Activated T-helper 17 cell treated with anti-CD3 and anti-CD28 coated beads, Interleukin-2, amount 50 U/mL, for 72 hours (primary cell): ENCODE measurements around the gene ADAM12. TPM values are rescaled to one million over a fixed set of nuclear protein-coding genes. Genes with fewer than 3 reads are reported as not detected.

Experiments used
- ATAC-seq: fragments of 150-1000 bp; cut with Tn5 transposase; replicated peaks from 2 replicates; pipeline ENCODE4 v1.10.0; 2021; ENCODE audit warnings: mild to moderate bottlenecking, moderate library complexity
- H3K27ac Mint-ChIP-seq: one replicate; pipeline ENCODE4 v1.8.0; 2022; ENCODE audit warnings: mixed read lengths
- H3K27me3 Mint-ChIP-seq: one replicate; pipeline ENCODE4 v1.8.0; 2022; ENCODE audit warnings: mixed read lengths
- H3K36me3 Mint-ChIP-seq: one replicate; pipeline ENCODE4 v1.8.0; 2022; ENCODE audit warnings: low read depth, mild to moderate bottlenecking, mixed read lengths
- H3K4me1 Mint-ChIP-seq: one replicate; pipeline ENCODE4 v1.8.0; 2022; ENCODE audit warnings: mixed read lengths
- H3K4me3 Mint-ChIP-seq: one replicate; pipeline ENCODE4 v1.8.0; 2022; ENCODE audit warnings: mild to moderate bottlenecking, mixed read lengths
- H3K9me3 Mint-ChIP-seq: one replicate; pipeline ENCODE4 v1.8.0; 2022; ENCODE audit warnings: mixed read lengths
- total RNA-seq, 2 donors: library from RNA; stranded (reverse); gene quantifications; one replicate each; pipeline ENCODE4 v1.2.3, GENCODE V29; 2022

The ADAM12 gene
- total RNA-seq, 2 donors from 2014 or later, result 8.4 to 25.5 TPM

GRCh38 chr10:126133906-126134656 lies 254.2 kb downstream of the ADAM12 start:
- Mint-ChIP-seq H3K27me3 (no peaks in the 10 kb centered on the region), H3K9me3 (no peaks in the 10 kb centered on the region), H3K36me3 (no peaks in the 10 kb centered on the region), H3K27ac (no peak overlapping the region), H3K4me3 (no peak overlapping the region), H3K4me1 (no peaks in the 10 kb centered on the region)
- no peak for ATAC-seq

GRCh38 chr10:126133082-126133620 lies 255.1 kb downstream of the ADAM12 start:
- H3K27ac Mint-ChIP-seq, result no peak overlapping the region
- H3K27me3 Mint-ChIP-seq, result no peaks in the 10 kb centered on the region
- peaks cover 3% of the 10 kb centered on the region for H3K9me3 Mint-ChIP-seq
- ATAC-seq, result no peak
- no peaks in the 10 kb centered on the region for H3K36me3 Mint-ChIP-seq
- no peak overlapping the region for H3K4me3 Mint-ChIP-seq
- H3K4me1 Mint-ChIP-seq, result no peaks in the 10 kb centered on the region

GRCh38 chr10:126131341-126131740 lies 256.9 kb downstream of the ADAM12 start:
- ATAC-seq, result no peak
- H3K27ac Mint-ChIP-seq, result no peak overlapping the region
- H3K4me1 Mint-ChIP-seq, result no peaks in the 10 kb centered on the region
- peaks cover 3% of the 10 kb centered on the region for H3K9me3 Mint-ChIP-seq
- no peaks in the 10 kb centered on the region for H3K27me3 Mint-ChIP-seq
- no peak overlapping the region for H3K4me3 Mint-ChIP-seq
- H3K36me3 Mint-ChIP-seq, result no peaks in the 10 kb centered on the region

- no peak overlapping the region for H3K27ac Mint-ChIP-seq
- H3K27me3 Mint-ChIP-seq, result no peaks in the 10 kb centered on the region
- no peak for ATAC-seq
- H3K36me3 Mint-ChIP-seq, result no peaks in the 10 kb centered on the region
- H3K4me1 Mint-ChIP-seq, result no peaks in the 10 kb centered on the region
- no peak overlapping the region for H3K4me3 Mint-ChIP-seq
- peaks cover 3% of the 10 kb centered on the region for H3K9me3 Mint-ChIP-seq
These were observed 258.0 kb downstream of the ADAM12 start for GRCh38 chr10:126130271-126130710.

- Mint-ChIP-seq H3K27me3 (no peaks in the 10 kb centered on the region), H3K4me1 (no peaks in the 10 kb centered on the region), H3K27ac (no peak overlapping the region), H3K36me3 (no peaks in the 10 kb centered on the region), H3K9me3 (peaks cover 3% of the 10 kb centered on the region), H3K4me3 (no peak overlapping the region)
- no peak for ATAC-seq
These were observed 259.3 kb downstream of the ADAM12 start for GRCh38 chr10:126129026-126129425.

GRCh38 chr10:126128581-126128980 lies 259.7 kb downstream of the ADAM12 start:
- no peak for ATAC-seq
- peaks cover 3% of the 10 kb centered on the region for H3K9me3 Mint-ChIP-seq
- no peaks in the 10 kb centered on the region for H3K4me1 Mint-ChIP-seq
- H3K36me3 Mint-ChIP-seq, result no peaks in the 10 kb centered on the region
- H3K27ac Mint-ChIP-seq, result no peak overlapping the region
- no peak overlapping the region for H3K4me3 Mint-ChIP-seq
- no peaks in the 10 kb centered on the region for H3K27me3 Mint-ChIP-seq

GRCh38 chr10:126127481-126128029 lies 260.7 kb downstream of the ADAM12 start:
- no peak for ATAC-seq
- H3K27me3 Mint-ChIP-seq, result no peaks in the 10 kb centered on the region
- no peak overlapping the region for H3K4me3 Mint-ChIP-seq
- no peaks in the 10 kb centered on the region for H3K4me1 Mint-ChIP-seq
- no peak overlapping the region for H3K27ac Mint-ChIP-seq
- peaks cover 3% of the 10 kb centered on the region for H3K9me3 Mint-ChIP-seq
- no peaks in the 10 kb centered on the region for H3K36me3 Mint-ChIP-seq

GRCh38 chr10:126126866-126127265 lies 261.4 kb downstream of the ADAM12 start:
- Mint-ChIP-seq H3K36me3 (no peaks in the 10 kb centered on the region), H3K27me3 (no peaks in the 10 kb centered on the region), H3K27ac (no peak overlapping the region), H3K4me3 (no peak overlapping the region), H3K4me1 (no peaks in the 10 kb centered on the region), H3K9me3 (peaks cover 3% of the 10 kb centered on the region)
- ATAC-seq, result no peak

GRCh38 chr10:126126023-126126422 lies 262.3 kb downstream of the ADAM12 start:
- H3K9me3 Mint-ChIP-seq, result peaks cover 3% of the 10 kb centered on the region
- H3K27me3 Mint-ChIP-seq, result no peaks in the 10 kb centered on the region
- no peaks in the 10 kb centered on the region for H3K4me1 Mint-ChIP-seq
- H3K4me3 Mint-ChIP-seq, result no peak overlapping the region
- H3K36me3 Mint-ChIP-seq, result no peaks in the 10 kb centered on the region
- H3K27ac Mint-ChIP-seq, result no peak overlapping the region
- no peak for ATAC-seq

- ATAC-seq, result no peak
- Mint-ChIP-seq H3K27ac (no peak overlapping the region), H3K27me3 (no peaks in the 10 kb centered on the region), H3K36me3 (no peaks in the 10 kb centered on the region), H3K4me1 (no peaks in the 10 kb centered on the region), H3K4me3 (no peak overlapping the region), H3K9me3 (peaks cover 3% of the 10 kb centered on the region)
These were observed 263.5 kb downstream of the ADAM12 start for GRCh38 chr10:126124668-126125349.

GRCh38 chr10:126124046-126124445 lies 264.2 kb downstream of the ADAM12 start:
- Mint-ChIP-seq H3K27ac (no peak overlapping the region), H3K4me1 (no peaks in the 10 kb centered on the region), H3K27me3 (no peaks in the 10 kb centered on the region), H3K9me3 (peaks cover 3% of the 10 kb centered on the region), H3K36me3 (no peaks in the 10 kb centered on the region), H3K4me3 (no peak overlapping the region)
- ATAC-seq, result no peak

GRCh38 chr10:126123466-126123865 lies 264.8 kb downstream of the ADAM12 start:
- Mint-ChIP-seq H3K4me3 (no peak overlapping the region), H3K36me3 (no peaks in the 10 kb centered on the region), H3K27ac (no peak overlapping the region), H3K27me3 (no peaks in the 10 kb centered on the region), H3K4me1 (no peaks in the 10 kb centered on the region), H3K9me3 (peaks cover 3% of the 10 kb centered on the region)
- no peak for ATAC-seq

GRCh38 chr10:126122881-126123280 lies 265.4 kb downstream of the ADAM12 start:
- Mint-ChIP-seq H3K36me3 (no peaks in the 10 kb centered on the region), H3K27ac (no peak overlapping the region), H3K27me3 (no peaks in the 10 kb centered on the region), H3K4me3 (no peak overlapping the region), H3K4me1 (no peaks in the 10 kb centered on the region), H3K9me3 (no peaks in the 10 kb centered on the region)
- ATAC-seq, result no peak

- no peaks in the 10 kb centered on the region for H3K27me3 Mint-ChIP-seq
- H3K27ac Mint-ChIP-seq, result no peak overlapping the region
- no peaks in the 10 kb centered on the region for H3K4me1 Mint-ChIP-seq
- H3K36me3 Mint-ChIP-seq, result no peaks in the 10 kb centered on the region
- H3K4me3 Mint-ChIP-seq, result no peak overlapping the region
- ATAC-seq, result no peak
- H3K9me3 Mint-ChIP-seq, result no peaks in the 10 kb centered on the region
These were observed 268.7 kb downstream of the ADAM12 start for GRCh38 chr10:126119599-126119998.

GRCh38 chr10:126118476-126118875 lies 269.8 kb downstream of the ADAM12 start:
- Mint-ChIP-seq H3K4me1 (no peaks in the 10 kb centered on the region), H3K4me3 (no peak overlapping the region), H3K9me3 (no peaks in the 10 kb centered on the region), H3K27ac (no peak overlapping the region), H3K36me3 (no peaks in the 10 kb centered on the region), H3K27me3 (no peaks in the 10 kb centered on the region)
- ATAC-seq, result no peak
